ENCODE results near the gene PCSK6.

GRCh38 chr15:101530224-101530958, 40.9 kb upstream of the PCSK6 start:
- TF ChIP-seq CTCF (IDR thresholded peaks at IDR 0.05), result no peak
- no peak for TF ChIP-seq POLR2A (IDR thresholded peaks at IDR 0.05)
